Naive B cell (primary cell): Measurements from ENCODE around the gene CUBN. TPM values are rescaled to one million over a fixed set of nuclear protein-coding genes. Genes with fewer than 3 reads are reported as not detected.

Experiments
- ATAC-seq, 2 donors: fragments of 150-1000 bp; cut with Tn5 transposase; 2 replicates each; pipeline ENCODE4 v1.10.0; 2021; ENCODE audit warnings: low read depth in 2 of 2, mild to moderate bottlenecking in 2 of 2, moderate library complexity in 2 of 2
- DNase-seq: peaks from one replicate; pipeline ENCODE4 v3.0.0; 2022
- H3K27ac Mint-ChIP-seq, 6 donors: one replicate each; pipeline ENCODE4 v1.8.0; 2020 to 2022; ENCODE audit warnings: mild to moderate bottlenecking in 6 of 6, mixed read lengths in 6 of 6, moderate library complexity in 5 of 6, inconsistent platforms in 2 of 6
- H3K27me3 Mint-ChIP-seq, 3 donors: one replicate each; pipeline ENCODE4 v1.8.0; 2021 to 2022; ENCODE audit warnings: mixed read lengths in 3 of 3, mild to moderate bottlenecking in 1 of 3
- H3K36me3 Mint-ChIP-seq, 2 donors: one replicate each; pipeline ENCODE4 v1.8.0; 2020 to 2022; ENCODE audit warnings: mixed read lengths in 2 of 2, inconsistent platforms in 1 of 2, mild to moderate bottlenecking in 1 of 2
- H3K4me1 Mint-ChIP-seq, 3 donors: one replicate each; pipeline ENCODE4 v1.8.0; 2020 to 2022; ENCODE audit warnings: mixed read lengths in 3 of 3, inconsistent platforms in 1 of 3, mild to moderate bottlenecking in 1 of 3, moderate library complexity in 1 of 3
- H3K4me3 Mint-ChIP-seq, 8 donors: one replicate each; pipeline ENCODE4 v1.8.0; 2020 to 2022; ENCODE audit warnings: mild to moderate bottlenecking in 8 of 8, mixed read lengths in 8 of 8, moderate library complexity in 8 of 8, inconsistent platforms in 2 of 8
- H3K9me3 Mint-ChIP-seq, 7 donors: one replicate each; pipeline ENCODE4 v1.8.0; 2020 to 2022; ENCODE audit warnings: mixed read lengths in 7 of 7, mild to moderate bottlenecking in 5 of 7, inconsistent platforms in 2 of 7, moderate library complexity in 1 of 7
- polyA plus RNA-seq, 6 donors: library from polyadenylated mRNA; unstranded; fragments of 300-500 nt; fragmentation: Illumina TruSeq; gene quantifications; one replicate each; pipeline ENCODE4 v1.2.3, GENCODE V29; 2021; ENCODE audit warnings: low read depth in 6 of 6

CUBN gene
- polyA plus RNA-seq, 6 donors from 2014 or later, result 0.07 to 0.51 (median 0.34) TPM; not detected in 1

GRCh38 chr10:16941067-16941466, 188.5 kb downstream of the CUBN start:
- Mint-ChIP-seq H3K27ac (no peak overlapping the region), H3K27me3 (peaks cover 0 to 7% (median 0%) of the 10 kb centered on the region in 3 donors), H3K4me3 (no peak overlapping the region), H3K4me1 (no peaks in the 10 kb centered on the region), H3K9me3 (no peaks in the 10 kb centered on the region), H3K36me3 (peaks cover 10 to 11% of the 10 kb centered on the region in 2 donors)
- no peak for DNase-seq
- no peak for ATAC-seq

- no peak for ATAC-seq
- H3K9me3 Mint-ChIP-seq, result no peaks in the 10 kb centered on the region
- H3K4me3 Mint-ChIP-seq, result no peak overlapping the region
- H3K27ac Mint-ChIP-seq, result no peak overlapping the region
- peaks cover 10 to 11% of the 10 kb centered on the region in 2 donors for H3K36me3 Mint-ChIP-seq
- peaks cover 0 to 7% (median 0%) of the 10 kb centered on the region in 3 donors for H3K27me3 Mint-ChIP-seq
- DNase-seq, result no peak
- H3K4me1 Mint-ChIP-seq, result no peaks in the 10 kb centered on the region
Measured at GRCh38 chr10:16938952-16939351, 190.7 kb downstream of the CUBN start.

GRCh38 chr10:16934461-16934860, 195.2 kb downstream of the CUBN start:
- DNase-seq, result no peak

GRCh38 chr10:16933783-16934182, 195.8 kb downstream of the CUBN start:
- H3K4me3 Mint-ChIP-seq, result no peak overlapping the region
- ATAC-seq (no peak), DNase-seq (no peak)
- H3K27me3 Mint-ChIP-seq, result no peaks in the 10 kb centered on the region
- no peak overlapping the region for H3K27ac Mint-ChIP-seq
- H3K4me1 Mint-ChIP-seq, result no peaks in the 10 kb centered on the region
- peaks cover 0 to 6% of the 10 kb centered on the region in 2 donors for H3K36me3 Mint-ChIP-seq
- H3K9me3 Mint-ChIP-seq, result no peaks in the 10 kb centered on the region

More at GRCh38 chr10:16934461-16934860, 195.2 kb downstream of the CUBN start:
- no peak for ATAC-seq
- H3K4me1 Mint-ChIP-seq, result no peaks in the 10 kb centered on the region
- H3K27me3 Mint-ChIP-seq, result no peaks in the 10 kb centered on the region
- no peak overlapping the region for H3K4me3 Mint-ChIP-seq
- no peaks in the 10 kb centered on the region for H3K9me3 Mint-ChIP-seq
- H3K27ac Mint-ChIP-seq, result no peak overlapping the region
- peaks cover 0 to 6% of the 10 kb centered on the region in 2 donors for H3K36me3 Mint-ChIP-seq

- Mint-ChIP-seq H3K4me3 (no peak overlapping the region), H3K27me3 (no peaks in the 10 kb centered on the region), H3K36me3 (peaks cover 4 to 7% of the 10 kb centered on the region in 2 donors), H3K4me1 (no peaks in the 10 kb centered on the region), H3K9me3 (no peaks in the 10 kb centered on the region), H3K27ac (no peak overlapping the region)
- ATAC-seq, result no peak
- no peak for DNase-seq
Measured at GRCh38 chr10:16931930-16932329, 197.7 kb downstream of the CUBN start.

GRCh38 chr10:16930540-16930939, 199.1 kb downstream of the CUBN start:
- H3K36me3 Mint-ChIP-seq, result peaks cover 8 to 17% of the 10 kb centered on the region in 2 donors

GRCh38 chr10:16929069-16929468, 200.5 kb downstream of the CUBN start:
- no peaks in the 10 kb centered on the region for H3K4me1 Mint-ChIP-seq
- H3K4me3 Mint-ChIP-seq, result no peak overlapping the region
- no peak overlapping the region for H3K27ac Mint-ChIP-seq
- H3K36me3 Mint-ChIP-seq, result peaks cover 13 to 17% of the 10 kb centered on the region in 2 donors
- DNase-seq (no peak), ATAC-seq (no peak)
- no peaks in the 10 kb centered on the region for H3K27me3 Mint-ChIP-seq
- peaks cover 0 to 4% (median 0%) of the 10 kb centered on the region in 7 donors for H3K9me3 Mint-ChIP-seq

More at GRCh38 chr10:16930540-16930939, 199.1 kb downstream of the CUBN start:
- H3K27ac Mint-ChIP-seq, result no peak overlapping the region
- H3K27me3 Mint-ChIP-seq, result no peaks in the 10 kb centered on the region
- ATAC-seq (no peak), DNase-seq (no peak)
- H3K4me3 Mint-ChIP-seq, result no peak overlapping the region
- peaks cover 0 to 4% (median 0%) of the 10 kb centered on the region in 7 donors for H3K9me3 Mint-ChIP-seq
- H3K4me1 Mint-ChIP-seq, result no peaks in the 10 kb centered on the region

GRCh38 chr10:16927546-16927945, 202.1 kb downstream of the CUBN start:
- ATAC-seq (no peak), DNase-seq (no peak)
- peak overlapping the region in 1 of 6 donors; percentile 35 for H3K27ac Mint-ChIP-seq
- no peak overlapping the region for H3K4me3 Mint-ChIP-seq
- no peaks in the 10 kb centered on the region for H3K4me1 Mint-ChIP-seq
- peaks cover 17 to 18% of the 10 kb centered on the region in 2 donors for H3K36me3 Mint-ChIP-seq
- peaks cover 0 to 4% (median 0%) of the 10 kb centered on the region in 7 donors for H3K9me3 Mint-ChIP-seq
- no peaks in the 10 kb centered on the region for H3K27me3 Mint-ChIP-seq

- H3K27me3 Mint-ChIP-seq, result no peaks in the 10 kb centered on the region
- ATAC-seq (no peak), DNase-seq (no peak)
- H3K36me3 Mint-ChIP-seq, result peaks cover 17 to 18% of the 10 kb centered on the region in 2 donors
- no peak overlapping the region for H3K27ac Mint-ChIP-seq
- peaks cover 0 to 4% (median 0%) of the 10 kb centered on the region in 7 donors for H3K9me3 Mint-ChIP-seq
- H3K4me1 Mint-ChIP-seq, result no peaks in the 10 kb centered on the region
- H3K4me3 Mint-ChIP-seq, result no peak overlapping the region
Measured at GRCh38 chr10:16923726-16924125, 205.9 kb downstream of the CUBN start.

GRCh38 chr10:16923309-16923708, 206.3 kb downstream of the CUBN start:
- Mint-ChIP-seq H3K27me3 (no peaks in the 10 kb centered on the region), H3K27ac (no peak overlapping the region), H3K9me3 (peaks cover 0 to 4% (median 0%) of the 10 kb centered on the region in 7 donors), H3K4me3 (no peak overlapping the region), H3K4me1 (no peaks in the 10 kb centered on the region), H3K36me3 (peaks cover 17 to 18% of the 10 kb centered on the region in 2 donors)
- ATAC-seq, result no peak
- no peak for DNase-seq

GRCh38 chr10:16919121-16919982, 210.3 kb downstream of the CUBN start:
- H3K4me3 Mint-ChIP-seq, result no peak overlapping the region
- no peaks in the 10 kb centered on the region for H3K27me3 Mint-ChIP-seq
- H3K4me1 Mint-ChIP-seq, result no peaks in the 10 kb centered on the region
- ATAC-seq, result no peak
- peaks cover 11 to 15% of the 10 kb centered on the region in 2 donors for H3K36me3 Mint-ChIP-seq
- DNase-seq, result no peak
- peaks cover 0 to 2% (median 0%) of the 10 kb centered on the region in 7 donors for H3K9me3 Mint-ChIP-seq
- no peak overlapping the region for H3K27ac Mint-ChIP-seq

- no peaks in the 10 kb centered on the region for H3K4me1 Mint-ChIP-seq
- H3K4me3 Mint-ChIP-seq, result no peak overlapping the region
- ATAC-seq (no peak), DNase-seq (no peak)
- H3K9me3 Mint-ChIP-seq, result peaks cover 0 to 2% (median 0%) of the 10 kb centered on the region in 7 donors
- no peak overlapping the region for H3K27ac Mint-ChIP-seq
- peaks cover 18 to 20% of the 10 kb centered on the region in 2 donors for H3K36me3 Mint-ChIP-seq
- H3K27me3 Mint-ChIP-seq, result no peaks in the 10 kb centered on the region
Measured at GRCh38 chr10:16916496-16916895, 213.1 kb downstream of the CUBN start.

GRCh38 chr10:16915300-16915699, 214.3 kb downstream of the CUBN start:
- no peak for DNase-seq
- H3K36me3 Mint-ChIP-seq, result peaks cover 18 to 20% of the 10 kb centered on the region in 2 donors
- H3K27ac Mint-ChIP-seq, result peak overlapping the region in 1 of 6 donors; percentile 35
- peaks cover 0 to 2% (median 0%) of the 10 kb centered on the region in 7 donors for H3K9me3 Mint-ChIP-seq
- peaks cover 7 to 11% (median 10%) of the 10 kb centered on the region in 3 donors for H3K4me1 Mint-ChIP-seq
- H3K4me3 Mint-ChIP-seq, result no peak overlapping the region
- no peaks in the 10 kb centered on the region for H3K27me3 Mint-ChIP-seq
- no peak for ATAC-seq

GRCh38 chr10:16913266-16913665, 216.3 kb downstream of the CUBN start:
- no peak for ATAC-seq
- no peak overlapping the region for H3K4me3 Mint-ChIP-seq
- no peak for DNase-seq
- H3K4me1 Mint-ChIP-seq, result peaks cover 13 to 16% (median 16%) of the 10 kb centered on the region in 3 donors
- peaks cover 0 to 2% (median 0%) of the 10 kb centered on the region in 7 donors for H3K9me3 Mint-ChIP-seq
- H3K27ac Mint-ChIP-seq, result no peak overlapping the region
- H3K36me3 Mint-ChIP-seq, result peaks cover 18 to 20% of the 10 kb centered on the region in 2 donors
- no peaks in the 10 kb centered on the region for H3K27me3 Mint-ChIP-seq
